Neuronal stem cell (in vitro differentiated cells): ENCODE data around the gene PRKAG1.

Source experiments
- DNase-seq: peaks from one replicate; pipeline ENCODE4 v3.0.0-alpha.2; 2013; ENCODE audit warnings: low spot score
- H2AFZ ChIP-seq: one replicate; pipeline ENCODE4 v1.6.1; 2013; ENCODE audit warnings: mild to moderate bottlenecking, low read length, inconsistent platforms
- H2AK5ac ChIP-seq: 2 replicates; pipeline ENCODE4 v1.6.1; 2013; ENCODE audit warnings: low read depth, mild to moderate bottlenecking, inconsistent platforms, low read length, moderate library complexity, mixed read lengths
- H2BK120ac ChIP-seq: 2 replicates; pipeline ENCODE4 v1.6.1; 2013; ENCODE audit warnings: low read depth, mild to moderate bottlenecking, inconsistent platforms, low read length, moderate library complexity, mixed read lengths
- H2BK12ac ChIP-seq: one replicate; pipeline ENCODE4 v1.6.1; 2013; ENCODE audit warnings: low read length, inconsistent platforms
- H2BK15ac ChIP-seq: 2 replicates; pipeline ENCODE4 v1.6.1; 2013; ENCODE audit warnings: mild to moderate bottlenecking, low read length, inconsistent platforms, mixed read lengths
- H2BK5ac ChIP-seq: one replicate; pipeline ENCODE4 v1.6.1; 2013; ENCODE audit warnings: inconsistent platforms, mild to moderate bottlenecking, low read length, moderate library complexity
- H3K14ac ChIP-seq: one replicate; pipeline ENCODE4 v1.6.1; 2013; ENCODE audit warnings: low read length, inconsistent platforms
- H3K18ac ChIP-seq: 2 replicates; pipeline ENCODE4 v1.6.1; 2013; ENCODE audit warnings: low read length, inconsistent platforms
- H3K23ac ChIP-seq: 2 replicates; pipeline ENCODE4 v1.6.1; 2013; ENCODE audit warnings: low read depth, mild to moderate bottlenecking, mixed read lengths, low read length, inconsistent platforms; ENCODE audit not compliant: poor library complexity
- H3K27ac ChIP-seq: replicated peaks from 3 replicates; pipeline ENCODE4 v1.5.1; 2013; ENCODE audit warnings: low read length, inconsistent platforms
- H3K27me3 ChIP-seq, 3 experiments: 2 replicates each; pipeline ENCODE4 v1.6.1; 2013; ENCODE audit warnings: low read length in 3 of 3, mild to moderate bottlenecking in 2 of 3, inconsistent platforms in 1 of 3, low read depth in 1 of 3, mixed read lengths in 1 of 3, moderate library complexity in 1 of 3; ENCODE audit not compliant: control insufficient read depth in 3 of 3, insufficient read depth in 3 of 3
- H3K36me3 ChIP-seq, 2 donors: replicated peaks in 1 of 2; 2 replicates each; pipeline ENCODE4 v1.6.1; 2013; ENCODE audit warnings: low read length in 2 of 2; ENCODE audit not compliant: control insufficient read depth in 2 of 2, insufficient read depth in 2 of 2
- H3K4ac ChIP-seq: 2 replicates; pipeline ENCODE4 v1.6.1; 2013; ENCODE audit warnings: inconsistent platforms, mild to moderate bottlenecking, low read length, moderate library complexity
- H3K4me1 ChIP-seq, 2 donors: 1 replicate in 1 of 2; 2 replicates in 1 of 2; pipeline ENCODE4 v1.6.1; 2013; ENCODE audit warnings: low read length in 2 of 2, low read depth in 1 of 2; ENCODE audit not compliant: control insufficient read depth in 2 of 2, insufficient read depth in 1 of 2
- H3K4me2 ChIP-seq: one replicate; pipeline ENCODE4 v1.6.1; 2013; ENCODE audit warnings: mild to moderate bottlenecking, low read length, inconsistent platforms; ENCODE audit not compliant: insufficient read depth, poor library complexity, severe bottlenecking
- H3K4me3 ChIP-seq, 2 donors: 2 replicates each; pipeline ENCODE4 v1.5.1; 2013; ENCODE audit warnings: low read length in 2 of 2, mild to moderate bottlenecking in 2 of 2, inconsistent platforms in 1 of 2, moderate library complexity in 1 of 2
- H3K79me1 ChIP-seq: one replicate; pipeline ENCODE4 v1.6.1; 2013; ENCODE audit warnings: low read depth, mild to moderate bottlenecking, inconsistent platforms, low read length, moderate library complexity
- H3K9ac ChIP-seq: one replicate; pipeline ENCODE4 v1.6.1; 2013; ENCODE audit warnings: mild to moderate bottlenecking, low read depth, low read length, inconsistent platforms; ENCODE audit not compliant: poor library complexity
- H3K9me3 ChIP-seq, 2 donors: replicated peaks in 1 of 2; 2 replicates each; pipeline versions ENCODE3 to v1.6.1; 2013; ENCODE audit warnings: low read length in 2 of 2, mild to moderate bottlenecking in 2 of 2, inconsistent platforms in 1 of 2, low read depth in 1 of 2, mixed read lengths in 1 of 2, moderate library complexity in 1 of 2; ENCODE audit not compliant: control insufficient read depth in 2 of 2, insufficient read depth in 1 of 2
- H4K8ac ChIP-seq: one replicate; pipeline ENCODE4 v1.6.1; 2013; ENCODE audit warnings: low read depth, mild to moderate bottlenecking, inconsistent platforms, low read length, moderate library complexity
- H4K91ac ChIP-seq: one replicate; pipeline ENCODE4 v1.6.1; 2013; ENCODE audit warnings: low read length, low read depth, mild to moderate bottlenecking, inconsistent platforms; ENCODE audit not compliant: poor library complexity
- whole genome bisulfite sequencing, 2 donors: extraction: QIAGEN DNeasy Blood & Tissue Kit; methylation state at CpG; one replicate each; pipeline ENCODE4 v1.1.7; 2013; ENCODE audit warnings: missing lambda C conversion rate in 2 of 2, mixed read lengths in 1 of 2; ENCODE audit not compliant: insufficient read length in 2 of 2, insufficient replicate concordance in 1 of 2; ENCODE audit errors: extremely low coverage in 2 of 2; 5-methylcytosine and 5-hydroxymethylcytosine counted together

Gene PRKAG1

GRCh38 chr12:48977290-48978281, 41.0 kb downstream of the PRKAG1 start:
- no peak overlapping the region for H3K27ac ChIP-seq
- no CpG with 5 or more reads among the region's 50 CpGs for WGBS, 2 donors
- no peaks in the 10 kb centered on the region for H3K36me3 ChIP-seq
- no peak overlapping the region for H2BK12ac ChIP-seq
- H4K8ac ChIP-seq, result no peak overlapping the region
- no peak overlapping the region for H4K91ac ChIP-seq
- peaks cover 3 to 15% of the 10 kb centered on the region in 2 donors for H3K4me1 ChIP-seq
- no peak overlapping the region for H3K4me2 ChIP-seq
- no peak overlapping the region for H3K18ac ChIP-seq
- no peak overlapping the region for H2BK15ac ChIP-seq
- no peak overlapping the region for H3K4me3 ChIP-seq
- peaks cover 0 to 5% of the 10 kb centered on the region in 2 donors for H3K9me3 ChIP-seq
- H3K4ac ChIP-seq, result no peak overlapping the region
- no peak overlapping the region for H2BK120ac ChIP-seq
- peak overlapping the region; percentile 30 for H3K9ac ChIP-seq
- peak overlapping the region; percentile 73 for H2AFZ ChIP-seq
- peak overlapping the region; percentile 70 for H3K23ac ChIP-seq
- peak overlapping the region; percentile 77 for H2AK5ac ChIP-seq
- peak overlapping the region; percentile 57 for H3K14ac ChIP-seq
- no peak for DNase-seq
- no peaks in the 10 kb centered on the region for H3K79me1 ChIP-seq
- peaks cover 71 to 99% (median 99%) of the 10 kb centered on the region in 3 experiments for H3K27me3 ChIP-seq
- H2BK5ac ChIP-seq, result no peak overlapping the region

DNA sequence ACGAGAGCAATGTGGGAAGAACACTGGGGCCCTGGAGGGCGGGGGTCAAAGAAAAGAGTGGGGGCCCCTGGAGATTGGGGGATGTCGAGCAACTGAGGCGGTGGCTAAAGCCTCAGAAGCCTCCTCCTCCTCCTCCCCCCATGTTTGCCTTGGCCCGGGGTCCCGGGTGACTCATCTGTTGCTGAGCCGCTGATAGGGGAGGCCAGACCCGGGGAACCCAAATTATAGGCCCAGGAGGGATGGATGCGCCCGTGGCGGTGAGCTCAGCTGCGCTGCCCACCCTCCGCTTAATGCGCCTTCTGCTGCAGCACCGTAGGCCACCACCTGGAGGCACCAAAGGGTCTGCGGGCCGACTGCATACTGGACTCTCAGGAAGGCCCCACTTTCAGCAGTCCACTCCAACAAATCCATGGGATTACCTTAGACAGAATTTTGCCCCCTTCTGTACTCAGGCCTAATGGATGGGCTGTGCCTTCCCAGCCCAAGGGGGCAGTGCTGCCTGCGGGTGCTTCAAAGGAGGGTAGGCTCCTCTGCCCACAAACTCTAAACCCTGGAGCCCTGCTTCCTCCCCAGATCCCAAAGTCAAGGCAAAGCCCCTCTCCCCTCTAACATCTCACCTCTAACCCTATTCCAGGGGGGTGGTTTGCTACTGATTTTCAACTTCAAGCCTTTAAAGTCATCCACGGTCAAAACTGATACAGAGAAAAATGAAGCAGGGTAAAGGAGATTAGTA, 44.5 kb downstream of the PRKAG1 start:
- no peak for DNase-seq
- peak overlapping the region; percentile 35 for H2BK15ac ChIP-seq
- WGBS, 2 donors, result no CpG with 5 or more reads among the region's 19 CpGs
- H2BK12ac ChIP-seq, result no peak overlapping the region
- peaks cover 12 to 21% of the 10 kb centered on the region in 2 donors for H3K4me1 ChIP-seq
- H2AK5ac ChIP-seq, result no peak overlapping the region
- no peak overlapping the region for H4K91ac ChIP-seq
- no peak overlapping the region for H3K23ac ChIP-seq
- H2BK5ac ChIP-seq, result no peak overlapping the region
- no peak overlapping the region for H4K8ac ChIP-seq
- H3K4me3 ChIP-seq, result no peak overlapping the region
- H3K27me3 ChIP-seq, result peaks cover 65 to 99% (median 99%) of the 10 kb centered on the region in 3 experiments
- H3K9ac ChIP-seq, result no peak overlapping the region
- no peak overlapping the region for H3K14ac ChIP-seq
- H2BK120ac ChIP-seq, result no peak overlapping the region
- no peak overlapping the region for H3K27ac ChIP-seq
- no peak overlapping the region for H3K4me2 ChIP-seq
- H3K36me3 ChIP-seq, result no peaks in the 10 kb centered on the region
- H3K9me3 ChIP-seq, result peaks cover 3 to 4% of the 10 kb centered on the region in 2 donors
- H3K4ac ChIP-seq, result no peak overlapping the region
- no peaks in the 10 kb centered on the region for H3K79me1 ChIP-seq
- no peak overlapping the region for H3K18ac ChIP-seq
- no peak overlapping the region for H2AFZ ChIP-seq

- Histone ChIP-seq H2BK15ac (peak overlapping the region; percentile 35), H4K91ac (no peak overlapping the region), H2BK5ac (no peak overlapping the region), H2BK12ac (no peak overlapping the region), H4K8ac (no peak overlapping the region), H3K4me1 (peaks cover 9 to 18% of the 10 kb centered on the region in 2 donors), H3K36me3 (no peaks in the 10 kb centered on the region), H3K27me3 (peaks cover 59 to 99% (median 99%) of the 10 kb centered on the region in 3 experiments), H3K27ac (no peak overlapping the region), H3K18ac (peak overlapping the region; percentile 32), H3K4me2 (no peak overlapping the region), H3K4ac (no peak overlapping the region), H3K14ac (no peak overlapping the region), H2AK5ac (no peak overlapping the region), H3K79me1 (no peaks in the 10 kb centered on the region), H3K4me3 (no peak overlapping the region), H3K9me3 (peaks cover 3 to 4% of the 10 kb centered on the region in 2 donors), H3K9ac (no peak overlapping the region), H2BK120ac (no peak overlapping the region), H2AFZ (no peak overlapping the region), H3K23ac (no peak overlapping the region)
- DNase-seq, result no peak
- no CpG with 5 or more reads among the region's 12 CpGs for WGBS, 2 donors
Observed at GRCh38 chr12:48973531-48973930, 45.0 kb downstream of the PRKAG1 start.
